GM21515 (cell line): ENCODE results near the gene KCNK5.

ENCODE experiments used
- ATAC-seq: cut with Tn5 transposase; IDR thresholded peaks from one replicate; pipeline ENCODE4 v1.9.1; 2021; ENCODE audit not compliant: unreplicated experiment

The KCNK5 gene

GRCh38 chr6:39199231-39199940 lies 29.9 kb downstream of the KCNK5 start:
- no peak for ATAC-seq

GRCh38 chr6:39198528-39198927 lies 30.7 kb downstream of the KCNK5 start:
- ATAC-seq, result no peak

GRCh38 chr6:39197922-39198500 lies 31.3 kb downstream of the KCNK5 start:
- ATAC-seq, result no peak

- no peak for ATAC-seq
Observed at GRCh38 chr6:39197521-39197920, 31.8 kb downstream of the KCNK5 start.

GRCh38 chr6:39196673-39197091 lies 32.6 kb downstream of the KCNK5 start:
- ATAC-seq, result no peak

- ATAC-seq, result no peak
Observed at GRCh38 chr6:39195792-39196385, 33.4 kb downstream of the KCNK5 start.

- no peak for ATAC-seq
Observed at GRCh38 chr6:39194466-39194865, 34.8 kb downstream of the KCNK5 start.

- ATAC-seq, result no peak
Observed at GRCh38 chr6:39193201-39193791, 36.0 kb downstream of the KCNK5 start.

GRCh38 chr6:39192736-39193135 lies 36.5 kb downstream of the KCNK5 start:
- ATAC-seq, result no peak

GRCh38 chr6:39191236-39191930 lies 37.9 kb downstream of the KCNK5 start:
- ATAC-seq, result no peak

- no peak for ATAC-seq
Observed at GRCh38 chr6:39190545-39191235, 38.6 kb downstream of the KCNK5 start.

- ATAC-seq, result no peak
Observed at GRCh38 chr6:39189915-39190544, 39.2 kb downstream of the KCNK5 start.

- no peak for ATAC-seq
Observed at GRCh38 chr6:39189131-39189530, 40.1 kb downstream of the KCNK5 start.

GRCh38 chr6:39188571-39188970 lies 40.7 kb downstream of the KCNK5 start:
- ATAC-seq, result no peak

GRCh38 chr6:39188098-39188450 lies 41.2 kb downstream of the KCNK5 start:
- no peak for ATAC-seq

- ATAC-seq, result no peak
Observed at GRCh38 chr6:39184906-39185580, 44.2 kb downstream of the KCNK5 start.

GRCh38 chr6:39182604-39183003 lies 46.7 kb downstream of the KCNK5 start:
- no peak for ATAC-seq

GRCh38 chr6:39181826-39182225 lies 47.4 kb downstream of the KCNK5 start:
- ATAC-seq, result no peak

- no peak for ATAC-seq
Observed at GRCh38 chr6:39181333-39181732, 47.9 kb downstream of the KCNK5 start.

- ATAC-seq, result no peak
Observed at GRCh38 chr6:39178804-39179203, 50.5 kb downstream of the KCNK5 start.
